Right ventricle myocardium inferior (tissue), 1 donor: ENCODE measurements around the gene SMAD6. TPM values are rescaled to one million over a fixed set of nuclear protein-coding genes. Genes with fewer than 3 reads are reported as not detected.
A peak's percentile ranks its signal among the peaks of the same experiment; 100 is the strongest.

Experiments used
- ATAC-seq: fragments of 200-7000 bp; cut with Tn5 transposase; one replicate; pipeline ENCODE4 v1.9.1; 2020; ENCODE audit warnings: mild to moderate bottlenecking, moderate library complexity
- DNase-seq: peaks from one replicate; pipeline ENCODE4 v3.0.0; 2021; ENCODE audit errors: missing footprints
- intact Hi-C: fragments of 100-400 bp; cut with DNase I; formaldehyde crosslinking; loops from one replicate; pipeline ENCODE4 v1.11.0; 2022
- total RNA-seq: library from RNA; stranded (reverse); fragmentation: NEBNext Ultra II Directional; extraction: Animal tissue kit (Norgen Biotek cat#: 25700); gene quantifications from one replicate; pipeline ENCODE4 v1.2.1, GENCODE V29; 2021
- donor health status: DM: no; HTN: yes; CAD: no; lungs with severe emphysema.

The SMAD6 gene
- total RNA-seq, 1 donor from 2014 or later, result 16.2 TPM

GRCh38 chr15:66761726-66762595 is 59.9 kb downstream of the SMAD6 start:
- intact Hi-C loops, result no loop called here
- no peak for DNase-seq
- ATAC-seq, result no peak

- ATAC-seq, result peak; percentile 90
- DNase-seq, result peak; percentile 94
- intact Hi-C loops, result loop anchor here (1.0 kb wide), 1 partner anchor 61 kb away; the partner anchor contains the start of gene SMAD6
These were observed 61.4 kb downstream of the SMAD6 start for GRCh38 chr15:66763186-66764071.

DNA sequence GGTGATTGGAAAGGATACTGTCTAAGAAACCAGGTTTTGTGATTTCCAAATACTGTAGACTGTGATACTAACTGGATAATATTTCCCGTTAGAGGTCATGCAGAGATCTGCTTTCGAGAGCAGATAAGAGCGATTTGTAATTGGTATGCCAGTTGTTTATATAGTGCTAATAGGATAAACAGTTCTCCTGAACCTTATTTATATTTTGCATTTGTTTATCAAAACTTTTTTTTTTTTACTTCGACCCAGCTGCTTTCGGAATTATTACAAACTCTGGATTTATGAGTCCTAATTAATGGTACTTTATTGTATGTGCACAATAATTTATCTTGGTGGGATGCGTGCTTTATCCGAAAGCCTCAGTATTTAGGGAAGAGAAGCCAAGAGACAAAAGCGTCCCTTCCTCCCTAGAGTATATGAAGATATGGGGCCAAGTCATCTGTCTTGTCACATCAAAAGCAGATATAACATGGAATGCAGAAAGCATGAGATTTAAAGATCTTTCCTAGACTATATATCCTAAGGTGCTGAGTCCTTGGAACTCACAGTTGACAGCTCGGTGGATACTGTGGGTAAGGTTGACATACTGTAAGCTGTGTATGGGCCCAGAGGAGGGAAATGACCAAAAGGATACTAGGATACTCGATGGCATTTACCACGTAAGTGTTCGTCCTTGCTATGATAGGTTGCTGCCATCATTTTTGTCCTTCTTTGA is 62.2 kb downstream of the SMAD6 start:
- ATAC-seq (no peak), DNase-seq (no peak)
- intact Hi-C loops, result no loop called here

DNA sequence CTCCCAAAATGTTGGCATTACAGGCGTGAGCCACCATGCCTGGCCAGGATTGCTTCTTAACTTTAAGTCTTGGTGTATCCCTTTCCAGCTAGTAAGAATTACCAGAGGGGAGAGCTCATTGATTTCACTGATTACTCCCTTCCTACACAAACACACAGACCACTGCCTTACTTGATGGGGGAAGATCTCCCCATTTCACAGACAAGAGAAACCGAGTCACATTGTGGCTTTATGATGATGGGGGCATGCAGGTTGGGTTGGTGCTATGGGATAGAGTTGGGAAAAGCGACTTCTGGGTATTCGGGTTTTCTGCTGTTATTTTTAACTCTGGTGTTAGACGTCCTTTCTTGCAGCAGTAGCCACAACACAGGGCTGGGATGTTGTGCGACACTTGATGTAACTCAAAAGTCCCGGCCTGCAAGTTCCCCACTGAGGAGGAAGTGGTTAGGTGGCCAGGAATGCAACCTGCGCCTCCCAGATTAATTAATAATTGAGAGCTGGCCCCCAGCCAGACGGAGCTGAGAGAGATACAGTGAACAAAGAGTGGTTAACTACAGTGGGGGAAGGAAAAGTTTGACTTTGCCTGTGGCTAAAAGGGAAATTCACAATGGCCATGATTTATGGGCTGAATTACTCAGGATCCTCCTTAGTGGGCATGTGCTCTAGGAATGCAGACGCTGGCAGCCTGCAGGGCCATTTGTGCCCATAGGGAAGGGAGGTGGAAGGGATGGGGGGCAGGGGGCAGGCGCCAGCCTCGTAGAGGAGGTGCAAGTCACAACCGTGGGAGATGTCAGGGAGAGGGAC is 63.6 kb downstream of the SMAD6 start:
- DNase-seq (peak; percentile 51), ATAC-seq (no peak)
- intact Hi-C loops, result no loop called here

DNA sequence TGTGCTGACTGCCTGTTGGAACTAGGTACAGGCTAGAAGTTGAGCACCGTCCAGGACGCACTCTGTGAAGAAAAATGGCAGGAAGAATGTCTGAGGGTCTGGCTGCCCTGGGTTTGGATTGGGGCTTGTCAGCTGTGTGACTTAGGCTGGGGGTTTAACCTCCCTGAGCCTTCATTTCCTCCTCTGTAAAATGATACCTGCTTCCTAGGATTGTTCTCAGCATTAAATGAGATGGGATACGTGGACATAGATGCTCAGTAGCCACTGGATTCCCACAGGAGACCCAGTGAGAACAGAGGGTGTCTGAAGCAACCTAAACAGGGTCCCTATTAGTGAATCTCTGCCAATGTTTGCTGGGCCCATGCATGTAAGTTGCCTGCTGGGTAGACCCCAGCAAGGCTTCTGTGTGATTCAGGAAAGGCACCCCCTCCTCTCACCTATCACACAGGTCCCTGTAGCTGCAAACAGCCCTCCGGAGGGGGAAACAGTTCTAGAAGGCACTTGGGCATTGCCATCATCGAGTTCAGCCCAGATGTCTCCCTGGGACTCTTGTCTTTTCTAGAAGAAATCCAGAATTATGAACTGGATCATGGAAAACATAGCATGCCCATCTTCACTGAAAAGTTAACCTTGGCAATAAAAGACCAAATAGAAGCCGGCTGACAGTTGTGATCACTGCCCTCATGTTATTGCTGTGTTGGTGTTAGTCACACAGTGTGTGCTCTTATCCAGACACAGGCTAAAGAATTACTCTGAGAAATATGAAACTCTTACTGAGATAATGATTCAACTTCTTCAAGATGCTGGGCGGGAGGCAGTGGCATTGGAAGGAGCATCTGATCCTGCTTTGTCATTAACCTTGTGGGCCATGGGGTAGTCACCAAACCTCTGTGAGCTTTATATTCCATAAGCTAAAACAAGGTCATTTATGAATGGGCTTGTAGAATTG is 64.5 kb downstream of the SMAD6 start:
- DNase-seq, result no peak
- intact Hi-C loops, result no loop called here
- no peak for ATAC-seq

GRCh38 chr15:66767240-66767659 is 65.2 kb downstream of the SMAD6 start:
- ATAC-seq, result no peak
- intact Hi-C loops, result no loop called here
- DNase-seq, result no peak

DNA sequence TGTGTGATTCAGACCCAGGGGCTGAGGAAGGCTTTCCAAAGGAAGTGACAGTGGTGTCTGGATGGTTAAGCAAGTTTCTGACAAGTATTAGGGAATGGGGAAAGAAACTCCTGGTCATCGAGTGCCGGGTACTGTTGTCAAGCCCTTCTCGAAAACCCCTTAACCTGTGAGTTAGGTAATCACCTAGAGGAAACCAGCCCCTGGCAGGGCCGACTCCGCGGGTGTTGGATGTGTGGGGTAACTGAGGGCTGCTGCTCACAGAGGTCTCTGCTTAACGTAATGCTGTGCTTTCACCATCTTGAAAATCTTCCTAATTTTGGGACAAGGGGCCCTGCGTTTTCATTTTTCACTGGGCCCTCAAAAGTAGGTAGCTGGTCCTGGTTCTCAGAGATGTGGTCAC is 67.0 kb downstream of the SMAD6 start:
- ATAC-seq, result no peak
- intact Hi-C loops, result no loop called here

DNA sequence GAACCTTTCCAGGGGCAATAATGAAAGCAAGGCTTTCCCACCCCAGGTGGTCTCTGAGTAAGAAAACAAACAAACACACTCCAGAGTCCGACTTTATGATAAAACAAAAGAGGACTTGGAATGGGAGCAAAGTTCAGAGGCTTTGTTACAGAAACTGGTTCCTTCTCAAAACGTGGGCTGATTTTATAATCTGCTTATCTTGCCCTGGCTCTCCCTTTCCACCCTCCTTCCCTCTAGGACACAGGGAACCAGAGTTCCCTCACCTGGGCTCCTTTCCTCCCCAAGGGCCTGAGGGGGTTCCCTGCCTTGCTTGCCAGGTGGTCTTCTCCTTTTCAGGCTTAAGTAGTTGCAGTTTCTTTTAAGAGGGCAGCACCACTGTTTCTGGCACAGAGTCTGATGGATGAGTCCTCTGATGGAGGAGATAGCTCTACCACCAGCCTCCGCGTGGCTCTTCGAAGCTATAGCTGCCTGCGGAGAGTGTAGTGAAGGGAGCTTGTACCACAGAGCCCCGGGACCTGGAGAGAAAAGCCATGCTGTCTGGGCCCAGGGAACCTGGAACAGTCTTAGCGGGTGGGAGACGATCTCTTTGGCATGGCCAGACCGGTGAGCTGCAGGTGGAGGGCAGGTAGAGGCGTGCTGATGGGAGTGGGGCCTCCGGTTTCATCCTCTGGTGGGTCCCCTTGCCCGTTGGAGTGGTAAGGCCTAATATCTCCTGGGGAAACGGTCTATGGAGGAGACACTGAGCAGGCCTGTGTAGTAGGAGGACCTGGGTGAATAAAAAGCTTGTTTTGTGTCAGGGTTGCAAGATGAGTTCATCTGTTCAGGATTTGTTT is 68.7 kb downstream of the SMAD6 start:
- intact Hi-C loops, result no loop called here
- no peak for ATAC-seq
- no peak for DNase-seq

More for the DNA sequence above, 67.0 kb downstream of the SMAD6 start:
- no peak for DNase-seq

GRCh38 chr15:66771351-66771650 is 69.3 kb downstream of the SMAD6 start:
- ATAC-seq (no peak), DNase-seq (no peak)
- intact Hi-C loops, result no loop called here

DNA sequence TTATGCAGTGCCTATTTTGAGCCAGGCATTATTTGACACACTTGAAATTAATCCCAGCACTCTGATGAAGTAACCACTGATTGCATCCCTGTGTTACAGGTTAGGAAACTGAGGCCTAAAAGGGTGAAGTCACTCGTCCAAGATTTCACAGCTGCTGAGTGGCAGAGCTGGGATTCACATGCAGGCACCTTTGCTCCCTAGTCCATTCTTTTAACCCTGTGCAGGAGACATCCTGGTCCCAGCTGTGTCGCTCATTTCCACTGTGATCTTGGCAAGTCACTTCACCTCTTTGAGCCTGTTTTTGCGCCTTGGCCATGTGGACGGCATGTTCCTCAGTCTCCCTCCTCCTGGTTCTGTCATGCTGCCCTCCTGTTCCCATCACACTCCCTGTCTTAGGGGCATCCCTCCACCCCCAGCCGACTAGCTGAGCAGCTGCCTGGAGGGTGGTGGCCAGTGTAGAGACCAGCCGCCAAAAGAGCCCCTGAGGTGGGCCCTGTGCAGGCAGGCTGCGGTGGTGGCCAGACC is 70.6 kb downstream of the SMAD6 start:
- ATAC-seq, result peak; percentile 21
- intact Hi-C loops, result no loop called here

DNA sequence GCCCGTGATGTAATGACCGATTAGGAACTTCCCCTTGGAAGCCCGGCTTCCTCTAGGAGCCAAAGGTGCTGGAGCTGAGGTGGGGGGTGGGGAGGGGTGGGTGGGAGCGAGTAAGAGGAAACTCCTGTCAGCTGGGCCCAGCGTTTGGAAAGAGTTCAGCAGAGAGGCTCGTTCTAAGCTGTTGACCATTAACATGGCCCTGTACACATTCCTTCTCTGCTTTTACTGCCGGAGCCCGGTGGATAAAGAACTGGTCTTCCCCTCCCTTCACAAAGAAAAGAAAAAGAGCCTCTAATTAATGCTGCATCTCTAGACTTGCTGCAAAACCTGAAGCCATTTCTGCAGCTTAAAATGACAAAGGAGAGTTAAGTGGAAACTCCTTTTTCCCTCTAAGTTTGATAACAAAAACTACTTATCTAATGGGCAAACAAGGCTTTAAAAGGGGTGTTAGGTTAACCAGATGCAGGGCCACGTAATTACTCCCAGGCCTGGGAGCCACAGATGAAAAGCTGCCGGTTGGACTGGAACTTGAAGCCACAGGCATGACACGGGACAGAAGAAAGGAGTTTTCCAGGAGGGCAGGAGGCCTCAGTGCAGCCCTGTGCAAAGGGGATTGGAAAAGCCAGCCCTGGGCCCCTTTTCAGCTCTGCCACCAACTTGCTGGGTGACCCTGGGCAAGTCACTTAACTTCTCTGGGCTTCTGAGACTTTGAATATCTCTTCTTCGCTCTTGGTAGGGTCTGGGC is 71.3 kb downstream of the SMAD6 start:
- no peak for ATAC-seq
- intact Hi-C loops, result no loop called here
- no peak for DNase-seq

More for the DNA sequence above, 70.6 kb downstream of the SMAD6 start:
- DNase-seq, result no peak

GRCh38 chr15:66774001-66774814 is 72.2 kb downstream of the SMAD6 start:
- intact Hi-C loops, result loop anchor here (1.0 to 2.0 kb wide), 3 partner anchors 73 to 155 kb away; no protein-coding TSS in a partner anchor
- DNase-seq (peak; percentile 89), ATAC-seq (peak; percentile 94)

GRCh38 chr15:66775127-66776105 is 73.4 kb downstream of the SMAD6 start:
- ATAC-seq (peak; percentile 35), DNase-seq (no peak)
- intact Hi-C loops, result loop anchor here (2.0 kb wide), 2 partner anchors 75 to 157 kb away; no protein-coding TSS in a partner anchor

GRCh38 chr15:66777054-66777453 is 75.0 kb downstream of the SMAD6 start:
- intact Hi-C loops, result no loop called here
- ATAC-seq (no peak), DNase-seq (no peak)
